IMR-90 (cell line): ENCODE results near the gene TMPRSS6. TPM values are rescaled to one million over a fixed set of nuclear protein-coding genes. Genes with fewer than 3 reads are reported as not detected.

Experiments
- ATAC-seq: fragments of 200-7000 bp; cut with Tn5 transposase; 2 replicates; pipeline ENCODE4 v1.9.1; 2020; ENCODE audit warnings: low read depth, mild to moderate bottlenecking, moderate library complexity
- BruUV-seq: library from RNA; stranded (reverse); fragments of 400-500 nt; replicated peaks from 2 replicates; lab custom pipeline; 2021; lab: Mats Ljungman, UMichigan
- CTCF ChIA-PET: fragments of 300-600 bp; formaldehyde crosslinking; extraction: SDS; loops from one replicate; lab custom pipeline; 2021; ENCODE audit warnings: antibody characterized with exemption; lab: Yijun Ruan, JAX
- POLR2A ChIA-PET: fragments of 300-600 bp; sonication (Branson Sonifier 250); formaldehyde crosslinking; loops from one replicate; lab custom pipeline; 2022; ENCODE audit warnings: antibody characterized with exemption; ENCODE audit not compliant: unreplicated experiment; lab: Charles Lee
- DNase-seq: peaks from one replicate; pipeline ENCODE4 v3.0.0; 2013
- H2AFZ ChIP-seq: replicated peaks from 2 replicates; pipeline ENCODE3; 2013; ENCODE audit warnings: low read length, mild to moderate bottlenecking; ENCODE audit not compliant: poor library complexity
- H2AK5ac ChIP-seq: 2 replicates; pipeline ENCODE4 v1.6.1; 2013; ENCODE audit warnings: low read depth, low read length, inconsistent platforms
- H2AK9ac ChIP-seq: replicated peaks from 2 replicates; pipeline ENCODE3; 2013; ENCODE audit warnings: mild to moderate bottlenecking, low read depth, low read length, moderate library complexity; ENCODE audit not compliant: poor library complexity
- H2BK120ac ChIP-seq: 2 replicates; pipeline ENCODE4 v1.6.1; 2013; ENCODE audit warnings: low read depth, low read length, inconsistent platforms
- H2BK15ac ChIP-seq: 3 replicates; pipeline ENCODE4 v1.6.1; 2013; ENCODE audit warnings: low read depth, low read length, inconsistent platforms
- H2BK20ac ChIP-seq: 2 replicates; pipeline ENCODE4 v1.6.1; 2013; ENCODE audit warnings: low read depth, mild to moderate bottlenecking, inconsistent platforms, low read length, moderate library complexity
- H2BK5ac ChIP-seq: 2 replicates; pipeline ENCODE4 v1.6.1; 2013; ENCODE audit warnings: mild to moderate bottlenecking, low read depth, low read length, inconsistent platforms; ENCODE audit not compliant: poor library complexity, severe bottlenecking
- H3K14ac ChIP-seq: replicated peaks from 2 replicates; pipeline ENCODE4 v1.6.1; 2013; ENCODE audit warnings: low read depth, low read length, inconsistent platforms
- H3K18ac ChIP-seq: 2 replicates; pipeline ENCODE4 v1.6.1; 2013; ENCODE audit warnings: low read depth, low read length, control low read depth
- H3K23ac ChIP-seq: 2 replicates; pipeline ENCODE4 v1.6.1; 2013; ENCODE audit warnings: low read depth, low read length, inconsistent platforms
- H3K27ac ChIP-seq: 2 replicates; pipeline ENCODE4 v1.5.1; 2013; ENCODE audit warnings: mild to moderate bottlenecking, control low read depth, low read length; ENCODE audit not compliant: insufficient read depth
- H3K27me3 ChIP-seq: 2 replicates; pipeline ENCODE4 v1.6.1; 2013; ENCODE audit warnings: low read length; ENCODE audit not compliant: control insufficient read depth, insufficient read depth
- H3K36me3 ChIP-seq: 2 replicates; pipeline ENCODE4 v1.6.1; 2013; ENCODE audit warnings: low read length, mixed read lengths; ENCODE audit not compliant: control insufficient read depth, insufficient read depth
- H3K4ac ChIP-seq: 2 replicates; pipeline ENCODE4 v1.6.1; 2013; ENCODE audit warnings: low read depth, low read length, inconsistent platforms
- H3K4me1 ChIP-seq: 2 replicates; pipeline ENCODE4 v1.6.1; 2013; ENCODE audit warnings: low read length, mixed read lengths; ENCODE audit not compliant: control insufficient read depth, insufficient read depth
- H3K4me2 ChIP-seq: 2 replicates; pipeline ENCODE4 v1.6.1; 2013; ENCODE audit warnings: low read depth, mild to moderate bottlenecking, control low read depth, low read length, moderate library complexity
- H3K4me3 ChIP-seq: 2 replicates; pipeline ENCODE4 v1.5.1; 2013; ENCODE audit warnings: low read depth, mild to moderate bottlenecking, control low read depth, low read length, moderate library complexity; ENCODE audit not compliant: insufficient read depth
- H3K56ac ChIP-seq: 2 replicates; pipeline ENCODE4 v1.6.1; 2013; ENCODE audit warnings: low read length, inconsistent platforms; ENCODE audit not compliant: insufficient read depth; ENCODE audit errors: extremely low read depth
- H3K79me1 ChIP-seq, 2 experiments: 2 replicates each; pipeline ENCODE4 v1.6.1; 2013; ENCODE audit warnings: low read length in 2 of 2, inconsistent platforms in 1 of 2, low read depth in 1 of 2
- H3K9ac ChIP-seq: 2 replicates; pipeline ENCODE4 v1.6.1; 2013; ENCODE audit warnings: low read depth, low read length, control low read depth
- H3K9me1 ChIP-seq: 2 replicates; pipeline ENCODE4 v1.6.1; 2013; ENCODE audit warnings: low read length, inconsistent platforms; ENCODE audit not compliant: insufficient read depth
- H3K9me3 ChIP-seq: 2 replicates; pipeline ENCODE4 v1.6.1; 2013; ENCODE audit warnings: low read length; ENCODE audit not compliant: control insufficient read depth, insufficient read depth
- H4K20me1 ChIP-seq: 2 replicates; pipeline ENCODE4 v1.6.1; 2013; ENCODE audit warnings: low read length, inconsistent platforms; ENCODE audit not compliant: insufficient read depth
- H4K5ac ChIP-seq: 2 replicates; pipeline ENCODE4 v1.6.1; 2013; ENCODE audit warnings: mild to moderate bottlenecking, low read depth, low read length, control low read depth
- H4K8ac ChIP-seq, 2 experiments: 2 replicates each; pipeline ENCODE4 v1.6.1; 2013; ENCODE audit warnings: low read depth in 2 of 2, low read length in 2 of 2, control low read depth in 1 of 2, inconsistent platforms in 1 of 2
- H4K91ac ChIP-seq: 2 replicates; pipeline ENCODE4 v1.6.1; 2013; ENCODE audit warnings: low read depth, low read length, inconsistent platforms; ENCODE audit not compliant: insufficient read depth
- POLR2A ChIP-seq: IDR thresholded peaks from 2 replicates; pipeline ENCODE4 v1.6.1; 2012; ENCODE audit warnings: mild to moderate bottlenecking, low read depth, low read length
- RAD21 ChIP-seq: IDR thresholded peaks from 2 replicates; pipeline ENCODE4 v1.6.1; 2012; ENCODE audit warnings: low read length, improper control_type of control experiment
- WGBS, 2 experiments: methylation state at CpG; one replicate each; pipeline versions ENCODE4 v1.1.5 to v1.1.7; 2013; ENCODE audit warnings: missing lambda C conversion rate in 2 of 2; ENCODE audit not compliant: insufficient read length in 1 of 2; ENCODE audit errors: extremely low coverage in 2 of 2; 5-methylcytosine and 5-hydroxymethylcytosine counted together
- dilution Hi-C: fragments of 300-500 bp; cut with HindIII; formaldehyde crosslinking; loops from one replicate; pipeline ENCODE4 v1.14.3; 2018; ENCODE audit warnings: low sequenced_read_pairs; ENCODE audit not compliant: unreplicated experiment
- in situ Hi-C: fragments of 300-500 bp; cut with MboI; formaldehyde crosslinking; loops from 3 replicates; pipeline ENCODE4 v1.14.3; 2019; ENCODE audit warnings: low sequenced_read_pairs, inconsistent platforms, mixed read lengths
- intact Hi-C: fragments of 100-400 bp; cut with micrococcal nuclease; formaldehyde crosslinking; loops from 2 replicates; pipeline ENCODE4 v1.10.0; 2022
- polyA plus RNA-seq, 3 experiments: library from polyadenylated mRNA; depleted of rRNA; stranded (reverse); fragments of >200 nt; gene quantifications; 2 replicates each; pipeline ENCODE4 v1.2.3, GENCODE V29; 2012; ENCODE audit warnings: low replicate concordance in 1 of 3
- total RNA-seq: library from RNA; depleted of rRNA; stranded (reverse); fragments of >200 nt; gene quantifications from 2 replicates; pipeline ENCODE4 v1.2.3, GENCODE V29; 2012

TMPRSS6 gene
- total and polyA plus RNA-seq, 2 of the 4 experiments (the other 2 are of a cell fraction) = not detected

DNA sequence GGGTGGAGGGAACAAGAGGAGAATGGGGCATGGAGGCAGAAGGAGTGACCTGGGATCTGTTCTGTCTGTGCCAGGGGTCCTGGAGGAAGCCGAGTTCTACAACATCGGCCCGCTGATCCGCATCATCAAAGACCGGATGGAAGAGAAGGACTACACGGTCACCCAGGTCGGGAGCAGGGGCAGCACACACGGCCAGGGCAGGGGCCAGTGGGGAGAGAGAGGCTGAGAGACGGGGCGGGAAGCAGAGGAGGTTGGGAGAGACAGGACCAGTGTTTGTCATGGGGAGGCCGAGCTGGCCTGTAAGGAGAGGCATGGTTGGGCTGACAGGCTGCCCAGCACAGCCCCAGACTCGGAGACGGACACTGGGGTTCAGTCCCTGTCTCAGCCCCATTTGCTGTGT lies 53.3 kb downstream of the TMPRSS6 start:
- Histone ChIP-seq H4K91ac (no peak overlapping the region), H3K27me3 (no peaks in the 10 kb centered on the region), H3K18ac (no peak overlapping the region), H3K4me2 (no peak overlapping the region), H2BK15ac (no peak overlapping the region), H3K9me3 (no peaks in the 10 kb centered on the region), H3K23ac (no peak overlapping the region), H2AK9ac (no peak overlapping the region), H2AFZ (no peak overlapping the region), H2BK5ac (no peak overlapping the region), H3K79me1 (peaks cover 7 to 17% of the 10 kb centered on the region in 2 experiments; a peak in 3 of 4 replicates), H3K36me3 (peaks cover 41% of the 10 kb centered on the region), H3K9ac (no peak overlapping the region), H2BK120ac (no peak overlapping the region), H3K27ac (no peak overlapping the region), H3K4me3 (no peak overlapping the region), H3K56ac (no peak overlapping the region), H3K4me1 (peaks cover 4% of the 10 kb centered on the region; the same call in 1 of the 2 replicates), H3K9me1 (peaks cover 8% of the 10 kb centered on the region; the same call in 1 of the 2 replicates), H3K4ac (no peak overlapping the region), H2AK5ac (no peak overlapping the region), H4K20me1 (no peaks in the 10 kb centered on the region), H2BK20ac (no peak overlapping the region), H4K5ac (no peak overlapping the region), H4K8ac (no peak overlapping the region), H3K14ac (no peak overlapping the region)
- ChIA-PET CTCF (interaction anchor here (0.9 kb wide), 1 partner anchor 10 kb away, joined by 3 read pairs; no protein-coding TSS in a partner anchor), POLR2A (no interaction called here)
- no TSS peak for BruUV-seq
- no CpG with 5 or more reads among the region's 13 CpGs for whole genome bisulfite sequencing, 2 experiments
- no peak for TF ChIP-seq POLR2A
- TF ChIP-seq RAD21 = no peak
- no peak for DNase-seq
- ATAC-seq = no peak
- in situ Hi-C loops = no loop called here
- intact Hi-C loops = no loop called here
- dilution Hi-C loops = no loop called here
